H9 (cell line): ENCODE results near the gene APPBP2. TPM values are rescaled to one million over a fixed set of nuclear protein-coding genes. Genes with fewer than 3 reads are reported as not detected.

ENCODE experiments used
- DNase-seq: peaks from one replicate; pipeline ENCODE4 v3.0.0-alpha.2; 2017
- H2AFZ ChIP-seq: one replicate; pipeline ENCODE4 v1.6.1; 2013; ENCODE audit warnings: mild to moderate bottlenecking, low read length, control low read depth, moderate library complexity
- H2AK5ac ChIP-seq: 2 replicates; pipeline ENCODE4 v1.6.1; 2013; ENCODE audit warnings: low read length, control low read depth, mixed read lengths; ENCODE audit not compliant: insufficient read length
- H2BK120ac ChIP-seq: one replicate; pipeline ENCODE4 v1.6.1; 2013; ENCODE audit warnings: low read depth, mild to moderate bottlenecking, low read length, control low read depth, inconsistent platforms; ENCODE audit not compliant: poor library complexity, severe bottlenecking
- H2BK12ac ChIP-seq: 2 replicates; pipeline ENCODE4 v1.6.1; 2013; ENCODE audit warnings: low read length, control low read depth, mixed read lengths, low read depth; ENCODE audit not compliant: insufficient read length
- H2BK15ac ChIP-seq: 2 replicates; pipeline ENCODE4 v1.6.1; 2013; ENCODE audit warnings: low read depth, low read length, control low read depth
- H2BK20ac ChIP-seq: one replicate; pipeline ENCODE4 v1.6.1; 2013; ENCODE audit warnings: low read depth, mild to moderate bottlenecking, low read length, control low read depth, inconsistent platforms; ENCODE audit not compliant: poor library complexity, severe bottlenecking
- H2BK5ac ChIP-seq: 2 replicates; pipeline ENCODE4 v1.6.1; 2013; ENCODE audit warnings: low read length, control low read depth, mixed read lengths; ENCODE audit not compliant: insufficient read length
- H3K14ac ChIP-seq: 2 replicates; pipeline ENCODE4 v1.6.1; 2013; ENCODE audit warnings: low read length, control low read depth; ENCODE audit not compliant: insufficient read depth
- H3K18ac ChIP-seq: 2 replicates; pipeline ENCODE4 v1.6.1; 2013; ENCODE audit warnings: low read depth, mild to moderate bottlenecking, mixed read lengths, low read length, control low read depth; ENCODE audit not compliant: insufficient read length
- H3K23ac ChIP-seq: 2 replicates; pipeline ENCODE4 v1.6.1; 2013; ENCODE audit warnings: low read length, control low read depth, mixed read lengths, low read depth; ENCODE audit not compliant: insufficient read length
- H3K23me2 ChIP-seq: 2 replicates; pipeline ENCODE4 v1.6.1; 2013; ENCODE audit warnings: low read depth, mild to moderate bottlenecking, mixed read lengths, low read length, control low read depth; ENCODE audit not compliant: insufficient read length, poor library complexity, severe bottlenecking
- H3K27ac ChIP-seq: 2 replicates; pipeline ENCODE4 v1.5.1; 2013; ENCODE audit warnings: low read length, control low read depth, mixed read lengths, low read depth; ENCODE audit not compliant: insufficient read length
- H3K27me3 ChIP-seq: 2 replicates; pipeline ENCODE4 v1.6.1; 2013; ENCODE audit warnings: low read length, control low read depth, inconsistent platforms; ENCODE audit not compliant: insufficient read depth
- H3K4ac ChIP-seq: 2 replicates; pipeline ENCODE4 v1.6.1; 2013; ENCODE audit warnings: low read depth, mild to moderate bottlenecking, control low read depth, inconsistent platforms, low read length, moderate library complexity
- H3K4me1 ChIP-seq: 2 replicates; pipeline ENCODE4 v1.6.1; 2013; ENCODE audit warnings: low read length, control low read depth, inconsistent platforms; ENCODE audit not compliant: insufficient read depth
- H3K4me2 ChIP-seq: 2 replicates; pipeline ENCODE4 v1.6.1; 2013; ENCODE audit warnings: low read length, control low read depth, mixed read lengths; ENCODE audit not compliant: insufficient read length, insufficient read depth
- H3K56ac ChIP-seq: 2 replicates; pipeline ENCODE4 v1.6.1; 2013; ENCODE audit warnings: low read depth, mild to moderate bottlenecking, mixed read lengths, low read length, control low read depth; ENCODE audit not compliant: insufficient read length
- H3K79me1 ChIP-seq: 2 replicates; pipeline ENCODE4 v1.6.1; 2013; ENCODE audit warnings: low read depth, mild to moderate bottlenecking, moderate library complexity, low read length, control low read depth, inconsistent platforms; ENCODE audit not compliant: insufficient read depth, poor library complexity, severe bottlenecking
- H3K79me2 ChIP-seq: 2 replicates; pipeline ENCODE4 v1.6.1; 2013; ENCODE audit warnings: low read length, control low read depth, inconsistent platforms; ENCODE audit not compliant: insufficient read depth
- H3K9ac ChIP-seq: 2 replicates; pipeline ENCODE4 v1.6.1; 2013; ENCODE audit warnings: low read length, control low read depth, mixed read lengths; ENCODE audit not compliant: insufficient read length; ENCODE audit errors: extremely low read depth
- H3K9me3 ChIP-seq: one replicate; pipeline ENCODE4 v1.6.1; 2013; ENCODE audit warnings: low read depth, low read length, inconsistent platforms; ENCODE audit not compliant: control insufficient read depth
- H3T11ph ChIP-seq: one replicate; pipeline ENCODE4 v1.6.1; 2013; ENCODE audit warnings: mild to moderate bottlenecking, low read length, control low read depth, inconsistent platforms
- H4K20me1 ChIP-seq: one replicate; pipeline ENCODE4 v1.6.1; 2013; ENCODE audit not compliant: control insufficient read depth, insufficient read length, insufficient read depth
- H4K5ac ChIP-seq: 2 replicates; pipeline ENCODE4 v1.6.1; 2013; ENCODE audit warnings: low read depth, mild to moderate bottlenecking, mixed read lengths, low read length, control low read depth; ENCODE audit not compliant: insufficient read length
- H4K8ac ChIP-seq: replicated peaks from 2 replicates; pipeline ENCODE4 v1.6.1; 2013; ENCODE audit warnings: low read length, control low read depth, mixed read lengths, low read depth; ENCODE audit not compliant: insufficient read length
- H4K91ac ChIP-seq: 2 replicates; pipeline ENCODE4 v1.6.1; 2013; ENCODE audit warnings: low read depth, mild to moderate bottlenecking, moderate library complexity, mixed read lengths, low read length, control low read depth; ENCODE audit not compliant: insufficient read length
- H3K27ac Mint-ChIP-seq, 3 experiments: 2 replicates in 2 of 3; 3 replicates in 1 of 3; pipeline ENCODE4 v1.8.0; 2020 to 2021; ENCODE audit warnings: mixed read lengths in 3 of 3, mild to moderate bottlenecking in 1 of 3, moderate library complexity in 1 of 3
- H3K27me3 Mint-ChIP-seq: 2 replicates; pipeline ENCODE4 v1.8.0; 2021; ENCODE audit warnings: low read depth, mild to moderate bottlenecking, moderate library complexity, mixed read lengths
- H3K36me3 Mint-ChIP-seq, 3 experiments: 2 replicates in 2 of 3; 3 replicates in 1 of 3; pipeline ENCODE4 v1.8.0; 2020 to 2021; ENCODE audit warnings: low read depth in 3 of 3, mixed read lengths in 3 of 3; ENCODE audit not compliant: insufficient read depth in 1 of 3
- H3K4me1 Mint-ChIP-seq, 2 experiments: 2 replicates each; pipeline ENCODE4 v1.8.0; 2020; ENCODE audit warnings: mixed read lengths in 2 of 2
- H3K4me3 Mint-ChIP-seq, 2 experiments: 2 replicates in 1 of 2; 3 replicates in 1 of 2; pipeline ENCODE4 v1.8.0; 2020 to 2021; ENCODE audit warnings: mild to moderate bottlenecking in 2 of 2, mixed read lengths in 2 of 2, moderate library complexity in 1 of 2
- H3K9me3 Mint-ChIP-seq, 2 experiments: 2 replicates in 1 of 2; 3 replicates in 1 of 2; pipeline ENCODE4 v1.8.0; 2020; ENCODE audit warnings: mild to moderate bottlenecking in 2 of 2, mixed read lengths in 2 of 2, moderate library complexity in 1 of 2
- total RNA-seq: library from RNA; stranded (reverse); gene quantifications from 2 replicates; pipeline ENCODE4 v1.2.1, GENCODE V29; 2021
- TF ChIP-seq, protein P1 (sequence below): fragments of 200-600 bp; sonication (generic); conservative IDR thresholded peaks from 3 replicates; pipeline ENCODE4 v1.8.0; 2021; ENCODE audit warnings: antibody characterized with exemption, mild to moderate bottlenecking

Gene APPBP2
- total RNA-seq, 1 experiment from 2014 or later, result 17.0 TPM

DNA sequence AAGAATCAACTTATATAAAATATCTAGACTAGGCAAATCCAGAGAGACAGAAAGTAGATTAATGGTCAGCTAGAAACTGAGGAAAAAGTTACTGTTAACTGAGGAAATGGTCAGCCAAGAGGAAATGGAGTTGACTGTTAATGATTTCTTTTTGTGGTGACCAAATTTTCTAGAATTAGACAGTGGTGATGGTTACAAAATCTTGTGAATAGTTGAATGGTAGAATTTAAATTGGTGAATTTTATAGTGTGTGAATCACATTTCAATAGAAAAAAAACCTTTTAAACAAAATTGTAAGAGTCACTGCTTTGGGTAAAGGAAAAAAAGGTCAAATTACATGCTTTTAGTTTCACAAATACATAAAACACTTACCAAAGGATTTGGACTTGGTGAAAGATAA, 30.0 kb downstream of the APPBP2 start:
- DNase-seq, result no peak
- H3K4me1 Mint-ChIP-seq, result no peaks in the 10 kb centered on the region
- no peaks in the 10 kb centered on the region for H3K79me2 ChIP-seq

More for the DNA sequence above, 30.0 kb downstream of the APPBP2 start:
- no peak overlapping the region for H3K14ac ChIP-seq
- H3K27me3 ChIP-seq, result no peaks in the 10 kb centered on the region
- H3K27ac Mint-ChIP-seq, result no peak overlapping the region
- H4K91ac ChIP-seq, result no peak overlapping the region
- no peaks in the 10 kb centered on the region for H4K20me1 ChIP-seq
- no peak overlapping the region for H3K4me3 Mint-ChIP-seq
- H2AFZ ChIP-seq, result no peak overlapping the region
- no peak overlapping the region for H2BK20ac ChIP-seq
- no peak overlapping the region for H3K23ac ChIP-seq
- H3K9me3 Mint-ChIP-seq, result peaks cover 27 to 40% of the 10 kb centered on the region in 2 experiments
- no peaks in the 10 kb centered on the region for H3K23me2 ChIP-seq
- H3K27ac ChIP-seq, result no peak overlapping the region
- no peak overlapping the region for H3K56ac ChIP-seq
- H4K8ac ChIP-seq, result no peak overlapping the region
- no peak overlapping the region for H2BK5ac ChIP-seq
- peaks cover 29% of the 10 kb centered on the region for H3K9me3 ChIP-seq
- no peak overlapping the region for H3K18ac ChIP-seq
- H3K4ac ChIP-seq, result no peak overlapping the region
- H2BK12ac ChIP-seq, result no peak overlapping the region
- H3K27me3 Mint-ChIP-seq, result no peaks in the 10 kb centered on the region; the same call in 1 of the 2 replicates
- peaks cover 67 to 83% (median 81%) of the 10 kb centered on the region in 3 experiments for H3K36me3 Mint-ChIP-seq
- no peak overlapping the region for H2BK120ac ChIP-seq
- peaks cover 2% of the 10 kb centered on the region for H3K79me1 ChIP-seq
- no peak overlapping the region for H4K5ac ChIP-seq
- no peak overlapping the region for H3K9ac ChIP-seq
- TF ChIP-seq, protein P1, sequence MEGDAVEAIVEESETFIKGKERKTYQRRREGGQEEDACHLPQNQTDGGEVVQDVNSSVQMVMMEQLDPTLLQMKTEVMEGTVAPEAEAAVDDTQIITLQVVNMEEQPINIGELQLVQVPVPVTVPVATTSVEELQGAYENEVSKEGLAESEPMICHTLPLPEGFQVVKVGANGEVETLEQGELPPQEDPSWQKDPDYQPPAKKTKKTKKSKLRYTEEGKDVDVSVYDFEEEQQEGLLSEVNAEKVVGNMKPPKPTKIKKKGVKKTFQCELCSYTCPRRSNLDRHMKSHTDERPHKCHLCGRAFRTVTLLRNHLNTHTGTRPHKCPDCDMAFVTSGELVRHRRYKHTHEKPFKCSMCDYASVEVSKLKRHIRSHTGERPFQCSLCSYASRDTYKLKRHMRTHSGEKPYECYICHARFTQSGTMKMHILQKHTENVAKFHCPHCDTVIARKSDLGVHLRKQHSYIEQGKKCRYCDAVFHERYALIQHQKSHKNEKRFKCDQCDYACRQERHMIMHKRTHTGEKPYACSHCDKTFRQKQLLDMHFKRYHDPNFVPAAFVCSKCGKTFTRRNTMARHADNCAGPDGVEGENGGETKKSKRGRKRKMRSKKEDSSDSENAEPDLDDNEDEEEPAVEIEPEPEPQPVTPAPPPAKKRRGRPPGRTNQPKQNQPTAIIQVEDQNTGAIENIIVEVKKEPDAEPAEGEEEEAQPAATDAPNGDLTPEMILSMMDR, result no peak
- no peaks in the 10 kb centered on the region for H3K4me1 ChIP-seq
- no peak overlapping the region for H2AK5ac ChIP-seq
- no peak overlapping the region for H2BK15ac ChIP-seq
- H3K4me2 ChIP-seq, result no peak overlapping the region
- H3T11ph ChIP-seq, result no peak overlapping the region
